HepG2 (cell line): ENCODE data around the gene UTS2R. TPM values are rescaled to one million over a fixed set of nuclear protein-coding genes. Genes with fewer than 3 reads are reported as not detected.
A peak's percentile ranks its signal among the peaks of the same experiment; 100 is the strongest.

Experiments
- CREB1 ChIP-seq, 2 experiments: fragments of 450-650 bp in 1 of 2; IDR thresholded peaks; 2 replicates each; pipeline ENCODE4 v1.6.1; 2016 to 2017; ENCODE audit warnings: control low read depth in 1 of 2, mild to moderate bottlenecking in 1 of 2, missing compliant biosample characterization in 1 of 2, missing genetic modification characterization in 1 of 2
- GABPB1 ChIP-seq: IDR thresholded peaks from 2 replicates; pipeline ENCODE4 v1.6.1; 2016; ENCODE audit warnings: mild to moderate bottlenecking, missing genetic modification reagents, moderate library complexity, missing compliant biosample characterization
- HMGA1 ChIP-seq: sonication (generic); formaldehyde crosslinking; conservative IDR thresholded peaks from 2 replicates; pipeline ENCODE4 v1.4.0; 2020; ENCODE audit warnings: missing genetic modification reagents
- NFE2L1 ChIP-seq: sonication (generic); formaldehyde crosslinking; IDR thresholded peaks from 2 replicates; pipeline ENCODE4 v1.4.0; 2020; ENCODE audit warnings: missing genetic modification reagents, mild to moderate bottlenecking, borderline replicate concordance
- PITX1 ChIP-seq: sonication (generic); formaldehyde crosslinking; IDR thresholded peaks from 2 replicates; pipeline ENCODE4 v1.5.1; 2020; ENCODE audit warnings: mild to moderate bottlenecking, missing genetic modification reagents
- POLR2G ChIP-seq: fragments of 200-400 bp; formaldehyde crosslinking; IDR thresholded peaks from 2 replicates; pipeline ENCODE4 v1.6.1; 2018; ENCODE audit warnings: mild to moderate bottlenecking, low read depth, low read length, moderate library complexity
- ZBTB14 ChIP-seq: sonication (generic); formaldehyde crosslinking; IDR thresholded peaks from 2 replicates; pipeline ENCODE4 v1.4.0; 2020; ENCODE audit warnings: missing genetic modification reagents
- ZFP91 ChIP-seq: sonication (generic); formaldehyde crosslinking; IDR thresholded peaks from 2 replicates; pipeline ENCODE4 v1.9.0; 2022; ENCODE audit warnings: missing genetic modification reagents, mild to moderate bottlenecking, borderline replicate concordance
- ZHX2 ChIP-seq, 2 experiments: sonication (generic) in 1 of 2; formaldehyde crosslinking in 1 of 2; IDR thresholded peaks; 2 replicates each; pipeline versions ENCODE4 v1.6.1 to v1.9.0; 2014 to 2022; ENCODE audit warnings: antibody characterized with exemption in 1 of 2, borderline replicate concordance in 1 of 2, inconsistent platforms in 1 of 2, low read depth in 1 of 2, missing genetic modification reagents in 1 of 2
- ZNF142 ChIP-seq: sonication (generic); formaldehyde crosslinking; IDR thresholded peaks from 2 replicates; pipeline ENCODE4 v1.4.0; 2020; ENCODE audit warnings: missing genetic modification reagents
- ZNF460 ChIP-seq: sonication (generic); formaldehyde crosslinking; IDR thresholded peaks from 2 replicates; pipeline ENCODE4 v1.5.1; 2020; ENCODE audit warnings: missing genetic modification reagents, mild to moderate bottlenecking, borderline replicate concordance
- polyA plus RNA-seq, 8 experiments: library from polyadenylated mRNA; depleted of rRNA in 3 of 8; stranded (reverse) in 7 of 8; unstranded in 1 of 8; fragments of >200 nt; fragmentation: Illumina TruSeq in 4 of 8; extraction: Trizol in 4 of 8; gene quantifications; 2 replicates each; pipeline versions ENCODE4 v1.2.1 to v1.2.3, GENCODE V29; 2011 to 2016; ENCODE audit warnings: low read depth in 4 of 8, missing spikeins in 1 of 8, mixed read lengths in 1 of 8; ENCODE audit not compliant: insufficient read depth in 1 of 8
- total RNA-seq, 5 experiments: library from RNA; depleted of rRNA; stranded (reverse); fragments of >200 nt; fragmentation: Illumina TruSeq; extraction: Trizol; gene quantifications; 2 replicates each; pipeline ENCODE4 v1.2.3, GENCODE V29; 2016; ENCODE audit warnings: low read depth in 1 of 5

Gene UTS2R
- total and polyA plus RNA-seq, 2 of the 13 experiments (the other 11 are each of a cell fraction or from before 2014, with no cell fraction given): 0.13 to 0.15 TPM

DNA sequence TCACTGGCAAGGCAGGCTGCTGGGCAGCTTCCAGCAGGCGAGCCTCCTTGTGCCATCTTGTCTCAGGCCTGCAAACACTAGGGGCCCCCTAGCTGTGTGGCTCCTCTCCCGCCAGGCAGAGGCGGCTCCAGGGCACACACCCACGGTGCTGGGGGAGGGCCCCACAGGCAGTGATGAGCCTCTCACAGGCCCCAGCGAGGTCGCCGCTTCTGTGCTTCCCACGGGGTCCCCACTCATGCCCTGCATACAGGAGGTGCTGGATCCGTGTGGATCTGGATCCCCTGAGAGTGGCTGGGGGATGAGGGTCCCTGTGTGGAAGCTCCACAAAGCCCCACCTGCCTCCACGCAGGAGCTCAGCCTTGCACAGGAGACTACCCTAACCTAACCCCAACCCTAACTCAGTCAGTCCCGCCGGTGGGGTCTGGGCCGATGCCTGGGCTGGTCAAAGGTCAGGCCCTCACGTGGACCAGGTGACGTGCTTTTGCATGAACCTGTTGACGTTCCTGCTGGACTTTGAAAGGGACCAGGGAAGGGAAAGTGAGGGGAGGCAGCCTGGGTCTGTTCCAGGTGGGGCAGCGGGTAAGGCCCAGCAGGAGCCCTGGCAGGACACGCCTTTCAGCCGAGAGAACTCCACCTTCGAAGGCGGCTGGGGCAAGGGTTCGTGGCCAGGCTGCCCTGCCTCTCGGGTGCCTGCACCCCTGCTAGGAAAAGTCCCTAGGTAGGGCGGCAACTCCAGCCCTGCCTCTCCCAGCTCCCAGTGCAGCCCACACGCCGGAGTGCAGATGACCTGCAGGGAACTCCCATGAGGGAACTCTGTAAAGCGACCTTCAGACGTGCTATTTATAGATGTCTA, 43.2 kb upstream of the UTS2R start (continued):
- peak; percentile 91; the same call in 1 of the 2 replicates for TF ChIP-seq PITX1 (CRISPR knock-in tag)
- peak; percentile 71 for TF ChIP-seq GABPB1 (CRISPR knock-in tag)
- no peak for TF ChIP-seq NFE2L1 (CRISPR knock-in tag)
- TF ChIP-seq POLR2G: peak; percentile 60; the same call in 1 of the 2 replicates
- TF ChIP-seq ZNF142: 0 out of 2 replicates have a peak, but pooled peaks have one; percentile 65
- no peak for TF ChIP-seq ZBTB14 (CRISPR knock-in tag)
- peak; percentile 68 for TF ChIP-seq ZHX2 (IDR thresholded peaks at IDR 0.05; ENCODE audit: low read depth)
- TF ChIP-seq ZHX2 (CRISPR knock-in tag; IDR thresholded peaks at IDR 0.05; ENCODE audit: borderline replicate concordance): no peak
- peak; percentile 84 for TF ChIP-seq ZFP91 (CRISPR knock-in tag)
- TF ChIP-seq ZNF460 (CRISPR knock-in tag): peak; percentile 74; the same call in 1 of the 2 replicates
- TF ChIP-seq HMGA1: no peak
- TF ChIP-seq CREB1 (IDR thresholded peaks at IDR 0.05): peak; percentile 82
- TF ChIP-seq CREB1 (CRISPR knock-in tag; IDR thresholded peaks at IDR 0.05): no peak
